H1 (cell line): Measurements from ENCODE around the gene LPCAT3. TPM values are rescaled to one million over a fixed set of nuclear protein-coding genes. Genes with fewer than 3 reads are reported as not detected.

Experiments
- CTCF ChIA-PET: fragments of 300-600 bp; sonication (Branson Sonifier 250); formaldehyde crosslinking; loops from one replicate; lab custom pipeline; 2021; ENCODE audit not compliant: partially characterized antibody; lab: Charles Lee
- POLR2A ChIA-PET: fragments of 300-600 bp; sonication (Branson Sonifier 250); formaldehyde crosslinking; loops from one replicate; lab custom pipeline; 2021; ENCODE audit warnings: inconsistent platforms; ENCODE audit not compliant: partially characterized antibody; lab: Charles Lee
- DNase-seq, 2 experiments: peaks; one replicate each; pipeline versions ENCODE4 v3.0.0 to v3.0.0-alpha.2; 2010 to 2022; ENCODE audit warnings: low spot score in 2 of 2, low read depth in 1 of 2, mixed read lengths in 1 of 2
- FAIRE-seq: peaks from 2 replicates; lab custom pipeline; 2011; peaks lifted over from hg19 to GRCh38; lab: Jason Lieb, UNC
- H2AFZ ChIP-seq: 2 replicates; pipeline ENCODE4 v1.8.1; 2012; ENCODE audit warnings: low read length, inconsistent platforms
- H2AK5ac ChIP-seq: 2 replicates; pipeline ENCODE4 v1.6.1; 2013; ENCODE audit warnings: low read depth, low read length
- H2BK120ac ChIP-seq: replicated peaks from 2 replicates; pipeline ENCODE3; 2013; ENCODE audit warnings: low read depth, low read length, inconsistent platforms
- H2BK12ac ChIP-seq: 2 replicates; pipeline ENCODE4 v1.6.1; 2013; ENCODE audit warnings: low read depth, low read length
- H2BK15ac ChIP-seq: 2 replicates; pipeline ENCODE4 v1.6.1; 2013; ENCODE audit warnings: low read length
- H2BK20ac ChIP-seq: 2 replicates; pipeline ENCODE4 v1.6.1; 2013; ENCODE audit warnings: low read length
- H2BK5ac ChIP-seq: 2 replicates; pipeline ENCODE4 v1.6.1; 2013; ENCODE audit warnings: low read depth, low read length
- H3K14ac ChIP-seq: 2 replicates; pipeline ENCODE4 v1.6.1; 2013; ENCODE audit warnings: inconsistent platforms; ENCODE audit not compliant: insufficient read length
- H3K18ac ChIP-seq: 2 replicates; pipeline ENCODE4 v1.6.1; 2013; ENCODE audit warnings: low read length; ENCODE audit errors: extremely low read depth
- H3K23ac ChIP-seq: 2 replicates; pipeline ENCODE4 v1.6.1; 2013; ENCODE audit warnings: inconsistent platforms; ENCODE audit not compliant: insufficient read length
- H3K23me2 ChIP-seq: 2 replicates; pipeline ENCODE4 v1.6.1; 2013; ENCODE audit warnings: low read depth, low read length
- H3K27ac ChIP-seq: 2 replicates; pipeline ENCODE4 v1.6.1; 2011; ENCODE audit warnings: low read depth, low read length, inconsistent platforms
- H3K27me3 ChIP-seq, 4 experiments: replicated peaks in 1 of 4; 1 replicate in 1 of 4; 2 replicates in 3 of 4; pipeline versions ENCODE4 v1.6.1 to v1.8.1; 2011 to 2013; ENCODE audit warnings: low read length in 3 of 4, mild to moderate bottlenecking in 3 of 4, inconsistent platforms in 2 of 4, mixed read lengths in 2 of 4, moderate library complexity in 1 of 4; ENCODE audit not compliant: control insufficient read depth in 3 of 4, insufficient read depth in 3 of 4; ENCODE audit errors: extremely low read depth in 1 of 4
- H3K36me3 ChIP-seq, 4 experiments: 2 replicates each; pipeline versions ENCODE4 v1.6.1 to v1.8.1; 2011 to 2013; ENCODE audit warnings: mild to moderate bottlenecking in 4 of 4, low read length in 3 of 4, moderate library complexity in 2 of 4, control low read depth in 1 of 4, inconsistent platforms in 1 of 4; ENCODE audit not compliant: insufficient read depth in 4 of 4, control insufficient read depth in 2 of 4
- H3K4ac ChIP-seq: replicated peaks from 2 replicates; pipeline ENCODE3; 2013; ENCODE audit warnings: low read length, low read depth, mixed read lengths, inconsistent platforms; ENCODE audit not compliant: insufficient read length
- H3K4me1 ChIP-seq, 4 experiments: replicated peaks in 1 of 4; 1 replicate in 1 of 4; 2 replicates in 3 of 4; pipeline versions ENCODE4 v1.6.1 to v1.8.1; 2011 to 2013; ENCODE audit warnings: low read length in 3 of 4, inconsistent platforms in 2 of 4, mixed read lengths in 1 of 4; ENCODE audit not compliant: insufficient read depth in 4 of 4, control insufficient read depth in 3 of 4
- H3K4me2 ChIP-seq, 2 experiments: 2 replicates each; pipeline versions ENCODE4 v1.6.1 to v1.8.1; 2011 to 2013; ENCODE audit warnings: low read depth in 2 of 2, low read length in 2 of 2, control low read depth in 1 of 2, inconsistent platforms in 1 of 2, mild to moderate bottlenecking in 1 of 2; ENCODE audit not compliant: insufficient read depth in 1 of 2
- H3K4me3 ChIP-seq, 4 experiments: fragments of 200-600, 300-600 bp in 1 of 4; sonication (generic), shearing (Covaris generic), sonication (Bioruptor Twin) in 1 of 4; 2 replicates each; pipeline versions ENCODE4 v1.5.1 to v1.8.1; 2011 to 2016; ENCODE audit warnings: low read length in 4 of 4, low read depth in 3 of 4, control low read depth in 2 of 4, inconsistent platforms in 2 of 4, mild to moderate bottlenecking in 2 of 4, mixed read lengths in 1 of 4, moderate library complexity in 1 of 4; ENCODE audit not compliant: insufficient read depth in 2 of 4; ENCODE audit errors: extremely low read depth in 1 of 4
- H3K56ac ChIP-seq: replicated peaks from 2 replicates; pipeline ENCODE3; 2013; ENCODE audit warnings: low read depth, mild to moderate bottlenecking, mixed read lengths, low read length, inconsistent platforms; ENCODE audit not compliant: insufficient read length
- H3K79me1 ChIP-seq: 2 replicates; pipeline ENCODE4 v1.6.1; 2013; ENCODE audit warnings: low read depth, low read length, control low read depth
- H3K79me2 ChIP-seq, 2 experiments: 2 replicates each; pipeline versions ENCODE4 v1.6.1 to v1.8.1; 2012 to 2013; ENCODE audit warnings: low read length in 2 of 2, mild to moderate bottlenecking in 2 of 2, inconsistent platforms in 1 of 2; ENCODE audit not compliant: insufficient read depth in 2 of 2, control insufficient read depth in 1 of 2
- H3K9ac ChIP-seq, 4 experiments: replicated peaks in 1 of 4; 1 replicate in 1 of 4; 2 replicates in 3 of 4; pipeline versions ENCODE4 v1.6.1 to v1.8.1; 2011 to 2013; ENCODE audit warnings: low read depth in 3 of 4, low read length in 3 of 4, control low read depth in 2 of 4, mild to moderate bottlenecking in 2 of 4, moderate library complexity in 2 of 4, inconsistent platforms in 1 of 4; ENCODE audit errors: extremely low read depth in 1 of 4
- H3K9me3 ChIP-seq, 2 experiments: 2 replicates each; pipeline versions ENCODE4 v1.6.1 to v1.8.1; 2012 to 2013; ENCODE audit warnings: mild to moderate bottlenecking in 2 of 2, moderate library complexity in 2 of 2, control low read depth in 1 of 2, inconsistent platforms in 1 of 2, low read depth in 1 of 2, low read length in 1 of 2, mixed read lengths in 1 of 2; ENCODE audit not compliant: insufficient read depth in 2 of 2
- H4K20me1 ChIP-seq, 2 experiments: replicated peaks in 1 of 2; 2 replicates each; pipeline versions ENCODE3 to v1.8.1; 2011 to 2013; ENCODE audit warnings: inconsistent platforms in 2 of 2, low read length in 2 of 2, mild to moderate bottlenecking in 1 of 2; ENCODE audit not compliant: insufficient read depth in 2 of 2, control insufficient read depth in 1 of 2
- H4K5ac ChIP-seq: 2 replicates; pipeline ENCODE4 v1.6.1; 2013; ENCODE audit warnings: low read length, low read depth, mixed read lengths, inconsistent platforms; ENCODE audit not compliant: insufficient read length
- H4K8ac ChIP-seq: 2 replicates; pipeline ENCODE4 v1.8.0; 2013; ENCODE audit warnings: mild to moderate bottlenecking, moderate library complexity, low read length, inconsistent platforms; ENCODE audit not compliant: insufficient read depth; ENCODE audit errors: extremely low read depth
- H4K91ac ChIP-seq: replicated peaks from 2 replicates; pipeline ENCODE3; 2013; ENCODE audit warnings: low read length, mixed read lengths, inconsistent platforms; ENCODE audit not compliant: insufficient read length
- NANOG ChIP-seq: IDR thresholded peaks from 2 replicates; pipeline ENCODE4 v1.6.1; 2011; ENCODE audit warnings: low read length, low read depth, mild to moderate bottlenecking, inconsistent platforms; ENCODE audit not compliant: insufficient read depth, poor library complexity, severe bottlenecking
- TAF1 ChIP-seq: IDR thresholded peaks from 2 replicates; pipeline ENCODE4 v1.6.1; 2011; ENCODE audit warnings: mild to moderate bottlenecking, low read depth, low read length
- WGBS, 2 experiments: shearing (Covaris generic) in 1 of 2; methylation state at CpG; one replicate each; pipeline versions ENCODE4 v1.1.6 to v1.1.7; 2013 to 2015; ENCODE audit warnings: low lambda C conversion rate in 2 of 2, mixed read lengths in 2 of 2, inconsistent platforms in 1 of 2, low coverage in 1 of 2, missing lambda C conversion rate in 1 of 2; ENCODE audit not compliant: insufficient replicate concordance in 2 of 2, insufficient coverage in 1 of 2, insufficient read length in 1 of 2; ENCODE audit errors: extremely low coverage in 1 of 2, missing lambda C conversion rate in 1 of 2; 5-methylcytosine and 5-hydroxymethylcytosine counted together
- polyA plus RNA-seq, 7 experiments: library from polyadenylated mRNA; depleted of rRNA in 3 of 7; stranded (reverse) in 5 of 7; unstranded in 2 of 7; fragments of >200 nt in 5 of 7; fragments of 200-250 nt in 2 of 7; gene quantifications; 1 replicate in 5 of 7; 2 replicates in 1 of 7; 4 replicates in 1 of 7; pipeline versions ENCODE4 v1.2.1 to v1.2.3, GENCODE V29; 2011 to 2013; ENCODE audit warnings: missing spikeins in 2 of 7, mixed read lengths in 2 of 7
- total RNA-seq: library from RNA; stranded (reverse); fragmentation: NEBNext Ultra II Directional; extraction: Animal tissue kit (Norgen Biotek cat#: 25700); gene quantifications from 2 replicates; pipeline ENCODE4 v1.2.1, GENCODE V29; 2021

Gene LPCAT3
- total and polyA plus RNA-seq, 2 of the 8 experiments (the other 6 are each of a cell fraction or from before 2014, with no cell fraction given): 55.8 to 70.4 TPM

DNA sequence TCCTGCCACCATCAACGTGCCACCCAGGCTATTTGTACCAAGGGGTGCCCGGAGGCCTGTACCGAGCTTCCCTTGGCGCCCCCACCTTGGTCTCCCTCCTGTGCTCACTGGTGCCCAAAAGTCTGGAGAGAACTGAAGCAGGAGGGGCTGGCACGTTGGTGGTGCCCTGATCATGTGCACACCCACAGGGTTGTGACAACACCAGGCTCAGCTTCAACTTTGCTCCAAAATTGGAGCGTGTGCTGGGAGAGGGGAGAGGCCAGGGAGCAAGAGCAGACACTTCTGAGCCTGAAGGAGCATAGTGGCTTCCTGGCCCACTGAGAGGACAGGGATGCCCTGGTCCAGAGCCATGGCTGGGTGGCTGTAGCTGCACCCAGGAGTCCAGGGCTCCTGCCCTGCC, 13.0 kb upstream of the LPCAT3 start:
- Histone ChIP-seq H3K23ac (no peak overlapping the region), H3K18ac (no peak overlapping the region), H4K91ac (no peak overlapping the region), H3K36me3 (no peaks in the 10 kb centered on the region), H3K9ac (no peak overlapping the region), H2BK15ac (no peak overlapping the region; the same call in 1 of the 2 replicates), H2AK5ac (no peak overlapping the region), H4K5ac (no peak overlapping the region), H3K79me2 (no peaks in the 10 kb centered on the region), H4K20me1 (peaks cover 0 to 2% of the 10 kb centered on the region in 2 experiments), H3K14ac (no peak overlapping the region), H3K4me3 (no peak overlapping the region), H2BK5ac (no peak overlapping the region), H3K27ac (no peak overlapping the region), H3K4me1 (no peaks in the 10 kb centered on the region; a peak in 2 of 7 replicates), H3K56ac (no peak overlapping the region), H3K23me2 (no peaks in the 10 kb centered on the region), H3K79me1 (no peaks in the 10 kb centered on the region), H3K9me3 (no peaks in the 10 kb centered on the region), H2BK12ac (no peak overlapping the region), H2BK20ac (no peak overlapping the region), H3K4me2 (no peak overlapping the region), H3K27me3 (no peaks in the 10 kb centered on the region), H4K8ac (no peak overlapping the region; the same call in 1 of the 2 replicates), H2BK120ac (no peak overlapping the region), H2AFZ (no peak overlapping the region), H3K4ac (no peak overlapping the region)
- no peak for DNase-seq
- CTCF ChIA-PET: interaction anchor here (0.8 to 2.5 kb wide), 5 partner anchors 12 to 113 kb away, joined by 3 to 10 read pairs (median 5); partner anchors contain the start of gene C1RL
- 90% methylated on average over 6 of the region's 6 CpGs; no CpG with 5 or more reads in 1 of the 2 experiments for WGBS, 2 experiments
- POLR2A ChIA-PET: interaction anchor here (0.9 to 1.3 kb wide), 2 partner anchors 10 to 55 kb away, joined by 4 read pairs; no protein-coding TSS in a partner anchor
- FAIRE-seq: no peak
- no peak for TF ChIP-seq NANOG
- TF ChIP-seq TAF1: no peak
